Measurements from ENCODE around the gene SUGCT. TPM values are rescaled to one million over a fixed set of nuclear protein-coding genes. Genes with fewer than 3 reads are reported as not detected.

The SUGCT gene
- total RNA-seq, 1 donor from 2014 or later: 0.79 TPM

DNA sequence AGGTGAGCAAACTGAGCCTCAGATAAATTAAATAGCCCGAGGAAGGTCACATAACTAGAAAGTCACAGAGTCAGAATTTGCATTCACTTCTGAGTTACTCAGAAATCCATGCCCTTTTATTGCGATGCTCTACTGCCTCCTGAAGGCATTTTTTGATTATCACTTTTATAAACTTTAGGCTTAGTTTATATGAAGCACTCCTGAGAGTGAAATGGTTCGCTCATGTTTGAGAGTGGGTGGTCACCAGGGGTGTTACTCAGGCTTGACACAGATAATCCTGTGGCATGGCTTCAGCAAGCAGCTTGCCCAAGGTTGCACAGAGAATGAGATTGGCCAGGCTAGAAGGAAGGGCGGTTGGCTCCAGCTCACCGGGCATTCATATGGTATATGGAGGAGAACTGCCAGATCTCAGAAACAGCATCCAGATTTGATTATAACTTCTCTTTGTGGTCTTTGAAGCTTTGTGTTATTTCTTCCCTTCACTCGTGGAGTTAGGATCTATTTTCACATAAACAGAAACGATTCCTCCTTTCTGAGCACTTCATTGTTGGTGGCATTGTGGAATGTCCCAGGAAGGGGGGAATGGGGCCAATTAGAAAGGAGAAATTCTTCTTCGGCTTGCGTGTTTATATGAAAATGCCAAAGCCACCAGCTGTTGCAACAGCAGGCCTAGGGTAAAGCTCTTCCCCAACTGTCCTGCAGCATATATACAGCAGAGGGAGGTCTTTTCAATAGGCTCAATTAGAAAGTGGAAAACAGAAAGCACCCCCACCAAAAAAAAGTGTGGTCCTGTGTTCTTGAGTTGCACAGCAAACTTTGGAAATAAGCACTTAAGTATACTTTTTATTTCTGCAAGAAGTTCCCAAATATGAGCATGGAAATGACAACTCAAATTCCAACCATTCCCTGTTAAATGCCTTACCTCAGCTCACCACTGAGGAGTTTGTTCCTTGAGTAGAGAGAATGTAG, 628.8 kb downstream of the SUGCT start:
- DNase-seq (ENCODE audit: low read depth in 2 of 2): peak in 1 of 2 donors; percentile 8

DNA sequence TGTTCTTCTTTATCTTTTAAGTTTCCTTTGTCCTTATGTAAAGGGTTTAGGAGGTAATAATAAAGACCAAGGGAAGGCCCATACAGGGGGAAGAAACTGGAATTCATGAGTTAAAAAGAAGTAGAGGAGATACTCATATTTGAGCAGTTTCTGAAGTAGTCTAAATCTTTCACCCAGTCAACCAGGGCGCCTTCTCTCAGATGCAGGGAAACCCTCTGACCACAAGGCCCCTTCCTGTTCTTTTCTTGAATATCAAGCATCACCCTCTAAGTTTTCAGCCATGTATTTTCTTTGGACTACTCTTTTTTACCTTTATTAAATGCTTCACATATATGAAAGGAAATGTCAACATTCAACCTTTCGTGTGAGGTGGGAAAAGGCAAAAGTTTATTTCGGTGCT, 630.8 kb downstream of the SUGCT start:
- no peak for DNase-seq (ENCODE audit: low read depth in 2 of 2)

GRCh38 chr7:40772096-40772495, 637.3 kb downstream of the SUGCT start:
- no peak for DNase-seq (ENCODE audit: low read depth in 2 of 2)

DNA sequence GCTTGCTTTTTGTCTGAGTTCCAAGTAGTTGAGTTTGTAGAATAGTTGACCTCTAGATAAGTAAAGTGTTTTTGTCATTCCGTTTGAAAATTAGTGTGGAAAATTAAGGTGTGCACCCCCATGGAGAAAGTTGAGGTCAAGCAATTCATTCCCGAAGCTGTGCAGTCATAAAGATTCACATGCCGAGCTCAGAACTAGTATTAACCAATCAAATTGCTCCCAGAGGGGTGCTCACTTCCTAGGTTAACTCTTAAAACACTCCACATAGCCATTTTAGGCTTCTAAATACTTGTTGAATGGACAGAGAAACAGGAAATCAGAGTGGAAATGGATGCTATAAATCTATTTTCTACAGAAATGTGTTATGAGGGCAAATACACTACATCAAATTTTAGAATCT, 638.9 kb downstream of the SUGCT start:
- DNase-seq (ENCODE audit: low read depth in 2 of 2): no peak

GRCh38 chr7:40775877-40776276, 641.1 kb downstream of the SUGCT start:
- no peak for DNase-seq (ENCODE audit: low read depth in 2 of 2)

- DNase-seq (ENCODE audit: low read depth in 2 of 2): no peak
Observed at GRCh38 chr7:40777730-40778312, 643.0 kb downstream of the SUGCT start.

GRCh38 chr7:40780460-40780859, 645.7 kb downstream of the SUGCT start:
- DNase-seq (ENCODE audit: low read depth in 2 of 2): no peak

- no peak for DNase-seq (ENCODE audit: low read depth in 2 of 2)
Observed at GRCh38 chr7:40782836-40783235, 648.0 kb downstream of the SUGCT start.

GRCh38 chr7:40784176-40784575, 649.4 kb downstream of the SUGCT start:
- no peak for DNase-seq (ENCODE audit: low read depth in 2 of 2)

- DNase-seq (ENCODE audit: low read depth in 2 of 2): no peak
Observed at GRCh38 chr7:40786909-40787308, 652.1 kb downstream of the SUGCT start.

DNA sequence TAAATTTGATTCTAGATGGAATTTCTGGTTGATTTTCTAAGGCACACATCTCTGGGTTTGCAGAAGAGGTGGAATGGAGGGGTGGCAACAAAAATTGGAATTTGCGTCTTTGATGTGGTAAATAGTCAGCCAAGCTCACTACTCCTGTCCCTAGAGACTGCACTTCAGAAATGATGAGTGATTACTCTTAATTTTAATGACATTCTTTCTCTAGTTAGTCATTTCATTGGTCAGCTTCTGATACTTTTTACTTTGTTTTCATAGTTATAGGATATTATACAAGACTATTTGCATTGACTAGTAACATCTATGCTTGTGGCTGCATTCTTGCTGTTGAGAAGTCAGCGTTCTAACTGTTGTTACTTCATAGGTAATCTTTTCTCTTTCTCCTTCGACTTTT, 658.3 kb downstream of the SUGCT start:
- no peak for DNase-seq (ENCODE audit: low read depth in 2 of 2)

DNA sequence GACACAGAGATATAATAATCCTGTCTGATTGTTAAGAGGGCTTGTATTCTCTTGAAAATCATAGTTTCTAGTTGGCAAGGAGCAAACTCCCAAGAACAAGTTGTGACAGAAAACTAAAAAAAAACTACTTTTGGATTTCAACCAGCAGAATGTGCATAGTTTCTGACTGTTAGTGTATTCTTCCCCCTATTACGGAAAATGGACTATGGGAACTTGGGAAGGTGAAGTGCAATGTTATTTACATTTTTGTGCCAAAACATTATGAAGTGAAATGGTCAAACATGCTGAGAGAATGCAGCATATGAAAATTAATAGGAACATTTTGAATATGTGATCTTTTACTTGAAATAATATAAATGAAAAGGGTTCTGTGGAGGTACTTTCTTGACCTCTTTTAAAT, 660.8 kb downstream of the SUGCT start:
- DNase-seq (ENCODE audit: low read depth in 2 of 2): no peak

- DNase-seq (ENCODE audit: low read depth in 2 of 2): no peak
Observed at GRCh38 chr7:40796723-40797122, 661.9 kb downstream of the SUGCT start.

- DNase-seq (ENCODE audit: low read depth in 2 of 2): no peak
Observed at GRCh38 chr7:40798613-40799012, 663.8 kb downstream of the SUGCT start.

- DNase-seq (ENCODE audit: low read depth in 2 of 2): no peak
Observed at GRCh38 chr7:40799493-40800403, 664.9 kb downstream of the SUGCT start.

DNA sequence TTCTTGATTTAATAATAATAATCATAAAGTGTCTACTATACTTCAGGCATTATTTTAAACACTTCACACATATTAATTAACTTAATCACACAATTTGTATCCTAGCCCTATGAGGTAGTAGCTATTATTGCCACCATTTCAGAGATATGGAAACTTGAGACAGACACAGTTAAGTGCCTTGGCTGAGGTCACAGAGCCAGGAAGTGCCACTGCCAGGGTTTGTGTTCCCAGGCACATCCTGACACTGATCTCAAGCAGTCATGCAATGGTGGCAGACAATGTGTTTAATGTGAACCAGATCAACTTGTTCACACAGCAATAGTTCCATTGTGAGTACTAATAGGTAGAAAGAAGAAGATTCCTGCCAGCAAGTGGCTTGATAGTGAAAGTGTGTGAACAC, 666.0 kb downstream of the SUGCT start:
- DNase-seq (ENCODE audit: low read depth in 2 of 2): no peak

- DNase-seq (ENCODE audit: low read depth in 2 of 2): no peak
Observed at GRCh38 chr7:40802497-40802896, 667.7 kb downstream of the SUGCT start.

DNA sequence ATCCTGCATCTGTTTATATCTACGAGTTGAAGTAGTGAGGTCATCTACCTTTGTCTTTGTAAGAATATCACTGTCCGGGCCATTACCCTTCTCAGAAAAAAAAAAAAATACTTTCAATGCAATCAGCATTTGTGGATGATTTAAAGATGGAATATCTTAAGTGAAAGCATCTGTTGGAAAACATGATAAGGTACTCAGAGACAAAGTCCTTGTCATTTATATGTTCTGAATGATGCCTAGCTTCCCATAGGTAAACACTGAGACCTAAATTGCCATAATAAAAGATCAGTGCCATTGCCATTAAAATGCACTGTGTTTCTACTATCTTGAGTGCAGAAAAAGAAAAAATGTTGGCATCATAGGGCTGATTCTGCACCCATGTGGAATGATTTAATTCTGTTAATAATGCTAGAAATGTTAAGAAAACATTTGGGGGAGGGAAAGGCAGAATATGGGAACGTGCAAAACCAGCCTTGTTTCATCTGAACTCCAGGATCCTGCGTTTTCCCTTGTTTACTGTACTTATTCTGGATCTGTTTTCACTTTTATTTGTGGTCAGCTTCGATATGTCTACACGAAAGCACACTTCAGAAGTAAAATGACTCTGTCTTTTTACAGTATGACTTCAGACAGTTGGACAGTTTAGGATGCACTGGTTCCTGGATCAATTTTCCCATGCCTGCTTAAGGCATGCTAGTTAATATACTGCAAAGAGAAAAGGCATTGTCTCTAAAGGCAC, 669.8 kb downstream of the SUGCT start:
- no peak for DNase-seq (ENCODE audit: low read depth in 2 of 2)

DNA sequence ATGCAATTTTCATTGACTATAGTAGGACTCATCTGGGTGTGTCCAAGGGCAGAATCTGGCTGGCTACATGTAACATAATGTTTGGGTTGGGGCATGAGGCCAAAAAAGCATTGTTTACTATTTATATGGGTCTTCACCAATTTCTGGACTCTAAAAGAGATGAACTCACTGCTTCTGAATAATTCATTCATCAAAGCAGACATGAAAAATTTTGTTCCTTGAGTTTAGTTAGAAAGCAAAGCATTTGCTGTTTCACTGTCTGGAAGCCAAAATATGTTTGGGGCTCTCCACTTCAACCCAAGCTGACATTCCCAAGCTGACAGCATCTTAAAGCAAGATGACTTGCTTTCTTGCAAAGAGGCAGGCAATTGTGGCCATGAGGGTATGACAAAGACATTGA, 670.6 kb downstream of the SUGCT start:
- no peak for DNase-seq (ENCODE audit: low read depth in 2 of 2)

- DNase-seq (ENCODE audit: low read depth in 2 of 2): peak in 1 of 2 donors; percentile 41
Observed at GRCh38 chr7:40808378-40808942, 673.7 kb downstream of the SUGCT start.

GRCh38 chr7:40810274-40810673, 675.5 kb downstream of the SUGCT start:
- no peak for DNase-seq (ENCODE audit: low read depth in 2 of 2)

Measured in lung microvascular endothelial cell (primary cell).